GM18520 (cell line): ENCODE data around the gene NEDD9.

Experiments used
- ATAC-seq: cut with Tn5 transposase; IDR thresholded peaks from one replicate; pipeline ENCODE4 v1.9.1; 2021; ENCODE audit not compliant: unreplicated experiment

Gene NEDD9

DNA sequence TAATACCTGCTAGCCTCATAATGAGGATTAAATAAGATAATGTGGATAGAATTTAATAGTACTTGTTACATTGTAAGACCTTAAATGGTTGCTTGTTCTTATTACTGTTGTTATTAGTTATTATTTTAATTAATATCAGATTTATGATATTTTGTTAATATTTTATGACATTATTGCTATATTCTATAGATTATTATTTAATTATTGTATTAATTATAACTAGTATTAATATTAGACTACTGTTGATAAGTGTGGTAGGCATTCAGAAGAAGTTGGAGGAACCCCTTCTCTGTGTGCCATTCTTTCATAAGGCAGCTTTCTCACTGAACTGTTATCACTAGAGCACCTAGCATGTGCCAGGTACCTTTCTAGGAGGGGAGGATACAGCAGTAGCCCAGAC lies 2.6 kb upstream of the NEDD9 start:
- no peak for ATAC-seq

DNA sequence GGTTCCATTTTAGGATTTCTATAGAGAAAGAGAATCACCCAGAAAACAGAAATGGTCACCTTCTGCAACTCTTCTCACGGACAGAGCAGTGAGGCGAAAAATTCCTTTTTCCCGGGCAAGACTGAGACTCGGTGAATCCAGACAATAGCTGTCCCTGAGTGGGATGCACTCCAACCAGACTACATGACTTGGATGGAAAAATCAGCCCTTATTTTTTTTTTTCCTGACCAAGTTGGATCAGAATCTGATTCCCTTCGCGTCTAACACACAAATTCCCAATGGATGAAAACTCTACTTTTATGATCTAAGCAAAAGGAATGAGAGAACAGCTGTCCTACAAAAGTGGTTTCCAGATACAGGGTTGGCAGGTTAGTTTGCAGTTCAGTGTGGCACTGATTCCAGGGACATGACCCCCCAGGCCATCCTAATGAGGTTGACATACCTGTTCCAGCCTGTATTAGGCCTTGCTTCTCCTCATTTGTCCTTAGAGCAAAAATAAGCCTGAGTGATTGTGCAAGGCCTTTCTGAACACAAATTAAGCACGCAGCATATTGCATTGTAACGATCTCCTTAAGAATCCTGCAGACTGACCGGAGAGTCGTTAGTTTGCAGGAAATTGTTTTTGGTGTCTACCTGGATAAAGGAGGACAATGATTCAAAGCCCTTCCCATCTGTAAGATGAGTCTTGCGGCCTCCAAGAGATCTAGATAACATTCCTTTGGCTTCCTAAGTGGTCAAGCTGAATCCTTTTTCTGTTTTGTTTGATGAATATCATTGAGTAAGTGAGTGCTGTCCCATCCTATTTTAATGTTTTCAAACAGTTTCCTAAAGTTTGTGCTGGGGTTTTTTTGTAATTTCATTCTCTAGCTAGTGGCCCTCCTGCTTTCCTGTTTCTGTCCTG lies 1.5 kb upstream of the NEDD9 start:
- ATAC-seq: no peak

DNA sequence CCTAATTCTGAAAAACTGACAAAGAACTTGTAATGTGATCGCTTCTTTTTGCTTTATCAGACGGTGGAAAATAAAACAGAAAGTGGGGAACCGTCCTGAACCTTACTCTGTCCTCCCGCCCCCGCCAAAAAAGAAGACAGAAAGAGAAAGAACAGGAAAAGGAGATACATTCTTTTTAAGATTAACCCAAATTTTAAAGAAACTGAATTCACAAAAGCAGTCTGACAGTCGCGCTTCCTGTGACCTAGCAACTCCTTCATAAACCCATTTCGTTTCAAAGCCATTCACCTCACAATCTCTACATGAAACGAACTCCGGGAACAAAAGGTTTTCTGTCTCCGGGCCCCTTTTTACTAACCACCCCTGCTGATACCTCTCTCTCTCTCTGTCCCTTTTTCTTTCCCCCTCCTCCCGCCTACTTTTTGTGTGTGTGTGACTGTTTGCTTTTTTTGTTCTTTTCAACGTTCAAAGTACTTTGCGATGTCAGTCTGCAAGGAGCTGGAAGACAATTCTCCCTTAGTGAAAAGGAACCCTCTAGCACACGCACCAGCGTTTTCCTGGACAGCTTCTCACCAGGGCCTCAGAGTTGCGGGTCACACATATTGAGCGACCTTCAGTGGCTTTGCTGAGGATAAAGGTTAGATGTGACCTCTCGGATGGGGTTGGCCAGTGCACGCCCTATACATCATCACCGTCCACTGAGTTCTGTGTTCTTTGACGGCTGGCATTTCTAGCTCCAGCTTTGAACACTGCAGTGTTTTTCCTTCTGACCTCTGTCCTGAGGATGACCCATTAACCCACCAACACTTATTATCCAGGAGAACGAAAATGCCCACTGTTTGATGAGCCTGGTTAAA lies 530 bp upstream of the NEDD9 start:
- ATAC-seq: no peak

DNA sequence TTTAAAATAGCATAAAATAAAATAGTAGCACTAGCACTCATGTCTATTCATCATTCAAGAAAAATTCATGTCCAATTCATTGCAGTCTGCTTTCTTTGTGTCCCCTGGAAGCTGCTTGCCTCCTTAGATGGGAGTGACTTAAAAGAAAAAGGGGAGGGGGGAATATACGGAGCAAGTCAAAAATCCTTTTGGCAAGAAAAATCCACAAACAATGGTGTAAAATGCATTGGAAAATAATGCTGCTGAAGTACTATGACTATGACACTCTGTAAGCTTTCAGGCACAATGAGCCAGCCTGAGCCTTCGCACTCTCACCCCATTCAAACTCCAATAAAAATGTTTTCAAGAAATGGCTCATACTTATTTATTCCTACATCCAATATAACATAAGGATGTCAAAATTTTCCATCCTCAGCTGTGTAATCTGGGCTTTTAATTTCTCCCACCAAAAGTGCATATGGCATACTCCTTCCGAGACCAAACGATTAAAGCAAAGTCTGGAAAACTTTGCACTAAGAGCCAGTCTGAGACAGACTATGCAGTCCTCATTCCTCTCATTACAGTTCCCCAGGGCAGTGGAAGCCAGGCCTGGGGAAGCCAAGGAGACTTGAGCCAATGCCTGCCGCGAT lies 790 bp downstream of the NEDD9 start:
- ATAC-seq: no peak

DNA sequence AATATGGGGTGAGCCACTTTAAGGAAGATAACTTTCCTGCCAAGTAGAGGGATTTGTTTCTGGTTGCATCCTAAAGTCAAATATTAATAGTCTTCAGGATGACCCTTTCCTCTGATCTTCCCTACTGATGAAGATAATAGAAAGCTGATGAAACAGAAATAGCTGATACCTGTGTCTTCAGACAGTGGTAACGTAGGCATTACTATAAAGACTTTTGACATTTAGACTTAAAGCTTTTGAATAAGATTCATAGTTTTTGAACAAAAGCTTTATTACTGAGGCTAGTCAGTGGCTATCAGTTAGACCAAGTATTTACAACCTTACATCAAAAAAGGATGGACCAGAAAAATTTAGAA lies 1.4 kb downstream of the NEDD9 start:
- no peak for ATAC-seq

DNA sequence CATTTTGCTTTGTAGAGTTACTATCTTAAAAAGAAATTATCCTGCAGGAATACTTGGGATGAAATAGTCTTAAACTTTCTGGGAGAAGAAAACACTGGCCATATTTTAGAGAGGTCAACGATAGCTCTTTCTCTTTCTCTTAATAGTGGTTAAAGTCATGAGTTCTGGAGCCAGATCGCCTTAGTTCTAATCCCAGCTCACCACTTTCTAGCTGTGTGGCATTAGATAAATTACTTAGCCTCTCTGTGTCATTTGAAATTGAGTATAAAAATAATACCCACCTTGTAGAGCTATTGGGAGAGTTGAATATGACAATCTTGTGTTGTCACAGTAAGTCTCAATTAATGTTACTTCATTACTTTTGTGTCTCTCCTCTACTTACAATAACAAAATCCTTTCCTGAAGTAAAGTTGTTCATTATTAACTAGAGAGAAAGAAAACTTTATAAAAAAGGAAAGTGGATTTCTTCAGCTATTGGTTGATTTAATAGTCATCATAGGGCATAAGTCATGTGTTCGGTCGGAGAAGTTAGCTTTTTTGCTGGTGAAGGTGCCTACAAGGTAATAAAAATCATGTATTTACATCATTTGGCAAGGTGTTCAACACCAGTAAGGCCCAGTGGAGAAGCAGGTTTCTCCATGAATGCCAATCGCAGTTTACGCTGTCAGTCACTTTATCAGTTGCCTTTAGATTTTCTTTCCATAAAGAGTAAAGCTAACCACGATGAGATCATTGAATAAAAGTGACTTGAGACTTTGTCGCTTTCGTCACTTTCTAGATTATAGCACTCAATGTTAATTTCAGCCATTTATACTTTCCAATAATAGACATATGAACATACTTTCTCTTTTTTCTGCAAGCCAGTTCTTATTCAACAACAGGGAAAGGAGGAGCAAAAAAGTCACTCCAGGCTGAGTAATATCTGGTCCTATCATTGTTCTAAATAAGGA lies 2.0 kb downstream of the NEDD9 start:
- no peak for ATAC-seq

DNA sequence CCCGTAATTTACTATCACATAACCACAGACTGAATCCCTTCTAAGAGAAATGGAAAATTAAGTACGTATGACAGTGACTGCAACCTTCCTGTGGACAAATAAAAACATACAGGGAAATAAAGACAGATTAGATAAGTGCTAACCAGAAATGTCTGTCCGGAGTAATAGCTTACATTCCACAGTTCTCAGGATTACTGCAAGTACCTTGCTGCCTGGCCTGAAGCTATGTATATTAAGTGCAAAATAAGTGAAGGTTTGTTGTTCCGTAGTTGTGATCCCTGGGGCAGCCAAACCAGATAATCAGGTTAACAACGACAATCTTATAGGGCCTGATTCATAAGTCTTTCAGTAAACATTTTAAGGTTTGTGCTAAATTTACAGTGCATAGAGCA lies 2.8 kb downstream of the NEDD9 start:
- no peak for ATAC-seq

DNA sequence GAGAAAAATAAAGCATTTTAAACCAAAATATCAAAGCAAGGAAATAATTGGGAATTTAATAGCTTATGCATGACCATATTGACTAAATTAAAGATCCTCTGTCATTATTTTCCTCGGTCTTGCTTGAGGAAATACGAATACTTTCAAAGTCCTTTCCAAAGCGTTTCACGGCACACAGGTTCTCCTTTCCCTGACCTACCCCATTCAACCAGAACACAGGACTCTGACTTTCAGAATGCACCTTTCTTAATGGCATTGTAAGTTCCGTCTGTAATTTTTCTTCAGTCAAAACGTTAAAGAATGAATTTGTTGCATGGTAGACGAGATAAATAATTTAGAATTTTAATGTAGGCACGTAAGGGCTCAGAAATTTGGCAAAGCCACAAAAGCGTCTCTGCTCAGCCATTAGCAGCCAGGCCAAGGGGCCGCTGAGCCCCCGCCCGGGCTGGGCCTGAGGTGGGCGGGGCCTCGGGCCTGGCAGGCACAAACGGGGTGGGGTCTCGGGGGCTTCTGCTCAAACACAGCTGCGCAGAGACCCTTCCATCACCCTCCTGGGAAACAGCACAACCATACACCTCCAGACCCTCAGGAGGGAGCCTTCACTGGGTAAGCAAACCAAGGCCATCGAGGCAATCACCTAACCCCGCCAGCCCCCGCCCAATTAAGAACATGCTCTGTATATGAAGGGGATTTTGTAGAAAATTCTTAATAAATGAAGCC lies 3.4 kb downstream of the NEDD9 start:
- no peak for ATAC-seq

DNA sequence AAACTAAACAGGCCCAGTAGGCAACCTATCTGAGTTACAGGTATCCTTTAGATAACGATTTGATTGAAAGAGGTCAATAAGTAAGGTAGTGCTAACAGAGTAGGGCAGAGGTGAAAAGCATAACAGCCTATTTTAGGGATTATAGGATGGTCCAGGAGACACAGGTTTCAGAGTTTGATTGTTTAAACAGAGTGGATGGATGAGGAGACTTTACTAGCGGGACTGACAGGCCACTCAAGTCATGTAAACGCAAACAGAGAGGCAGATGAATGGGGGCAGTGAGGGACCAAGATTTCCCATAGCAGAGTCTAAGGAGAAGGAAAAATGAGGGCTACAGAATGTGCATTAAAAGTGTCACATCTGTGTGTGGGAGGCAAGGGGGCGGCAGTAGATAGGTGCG lies 4.8 kb downstream of the NEDD9 start:
- ATAC-seq: no peak

DNA sequence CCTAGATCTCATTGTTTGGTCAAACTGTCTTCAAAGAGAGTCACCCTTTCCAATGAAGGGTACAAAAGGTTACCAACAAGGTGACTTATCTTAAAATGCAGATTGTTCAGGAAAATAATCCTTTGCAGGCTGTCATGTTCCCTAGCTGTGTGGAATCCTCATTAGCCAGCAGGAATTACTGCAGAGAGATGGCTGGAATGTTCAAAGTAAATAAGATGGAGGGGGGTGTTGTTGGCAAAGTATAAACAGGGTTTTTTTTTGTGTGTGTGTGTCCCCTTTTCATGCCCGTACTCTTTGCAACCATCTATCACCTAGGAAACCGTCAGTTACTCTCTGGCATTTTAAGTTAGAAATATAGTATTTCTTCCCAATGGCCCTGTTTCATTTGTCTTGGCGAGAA lies 6.5 kb downstream of the NEDD9 start:
- ATAC-seq: no peak

DNA sequence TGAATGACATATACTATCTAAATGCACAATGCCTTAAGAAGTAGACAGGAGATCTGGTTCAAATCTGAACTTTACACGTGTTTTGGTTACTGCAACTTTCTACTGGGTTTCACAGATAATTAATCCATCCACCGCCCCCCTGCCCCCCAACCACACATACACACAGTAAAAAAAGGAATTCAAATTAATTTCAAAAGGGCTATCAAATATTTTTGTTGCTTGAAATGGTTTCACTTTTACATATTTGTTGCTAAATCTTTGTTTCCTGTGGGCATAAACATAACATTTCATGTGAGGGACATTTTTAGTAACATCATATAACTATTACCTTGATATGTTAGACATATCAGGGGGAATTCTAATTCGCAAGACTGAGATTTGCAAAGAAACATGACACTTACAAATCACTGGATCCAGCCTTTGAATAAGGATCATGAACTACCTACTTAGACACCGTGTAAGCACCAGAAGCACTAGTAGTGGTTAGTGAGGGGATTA lies 7.5 kb downstream of the NEDD9 start:
- ATAC-seq: no peak

DNA sequence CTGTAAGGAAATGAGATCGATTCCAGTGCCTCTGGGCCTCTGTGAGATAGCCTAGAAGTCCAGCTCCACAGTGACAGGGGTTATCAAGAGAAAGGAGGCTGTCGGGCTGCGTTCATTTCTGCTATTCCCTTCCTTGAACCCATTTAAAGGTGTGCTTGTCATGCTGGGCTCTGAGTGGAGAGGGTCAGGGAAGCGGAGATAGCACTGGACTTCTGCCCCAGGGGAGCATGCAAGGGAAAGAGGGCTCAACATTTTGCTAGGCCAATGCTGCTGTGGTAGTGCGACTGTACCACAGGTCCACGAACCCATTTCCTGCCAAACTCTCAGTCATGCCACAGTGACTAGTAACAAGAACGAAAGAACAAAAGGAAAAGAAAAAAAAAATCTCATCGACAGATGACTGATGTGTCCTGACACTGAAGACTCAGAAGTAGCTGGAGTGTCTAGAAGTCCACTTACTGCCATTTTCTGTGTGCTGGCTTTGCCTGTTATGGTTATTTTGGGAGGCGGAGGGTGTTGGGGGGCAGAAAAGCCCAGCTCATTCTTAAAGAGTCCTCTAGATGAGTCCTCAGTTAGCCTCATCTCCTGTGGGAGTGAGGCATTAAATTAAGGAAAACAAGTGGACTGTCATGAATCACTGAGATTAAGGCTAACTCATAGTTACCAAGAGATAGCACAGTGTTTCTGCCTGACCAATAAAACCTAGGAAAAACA lies 8.1 kb downstream of the NEDD9 start:
- ATAC-seq: peak; percentile 80

DNA sequence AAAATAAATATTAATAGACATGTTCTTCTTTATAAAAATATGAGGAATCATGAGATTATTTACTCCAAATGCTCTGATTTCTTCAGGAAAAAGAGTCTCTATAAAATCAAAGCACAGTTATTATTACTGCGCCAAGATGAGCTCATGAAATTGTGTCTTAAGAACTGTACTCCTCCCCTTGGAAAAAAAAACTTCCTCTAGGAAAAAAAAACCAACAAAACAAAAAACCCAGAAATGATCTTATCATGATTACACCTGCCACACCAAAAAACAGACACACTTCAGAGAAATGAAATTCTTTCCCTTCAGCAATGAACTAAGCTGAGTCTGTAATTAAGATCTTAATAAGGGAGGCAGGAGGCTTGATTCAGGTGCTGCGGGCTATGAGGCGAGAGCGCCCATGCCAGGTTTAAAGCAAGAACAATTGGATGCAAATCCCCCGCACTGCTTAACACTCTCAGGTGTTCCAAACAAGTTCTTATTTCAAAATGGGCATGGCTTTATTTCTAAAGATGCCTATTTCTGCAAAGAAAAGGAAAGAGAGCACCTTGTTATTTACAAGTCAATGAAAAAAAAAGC lies 9.1 kb downstream of the NEDD9 start:
- no peak for ATAC-seq

DNA sequence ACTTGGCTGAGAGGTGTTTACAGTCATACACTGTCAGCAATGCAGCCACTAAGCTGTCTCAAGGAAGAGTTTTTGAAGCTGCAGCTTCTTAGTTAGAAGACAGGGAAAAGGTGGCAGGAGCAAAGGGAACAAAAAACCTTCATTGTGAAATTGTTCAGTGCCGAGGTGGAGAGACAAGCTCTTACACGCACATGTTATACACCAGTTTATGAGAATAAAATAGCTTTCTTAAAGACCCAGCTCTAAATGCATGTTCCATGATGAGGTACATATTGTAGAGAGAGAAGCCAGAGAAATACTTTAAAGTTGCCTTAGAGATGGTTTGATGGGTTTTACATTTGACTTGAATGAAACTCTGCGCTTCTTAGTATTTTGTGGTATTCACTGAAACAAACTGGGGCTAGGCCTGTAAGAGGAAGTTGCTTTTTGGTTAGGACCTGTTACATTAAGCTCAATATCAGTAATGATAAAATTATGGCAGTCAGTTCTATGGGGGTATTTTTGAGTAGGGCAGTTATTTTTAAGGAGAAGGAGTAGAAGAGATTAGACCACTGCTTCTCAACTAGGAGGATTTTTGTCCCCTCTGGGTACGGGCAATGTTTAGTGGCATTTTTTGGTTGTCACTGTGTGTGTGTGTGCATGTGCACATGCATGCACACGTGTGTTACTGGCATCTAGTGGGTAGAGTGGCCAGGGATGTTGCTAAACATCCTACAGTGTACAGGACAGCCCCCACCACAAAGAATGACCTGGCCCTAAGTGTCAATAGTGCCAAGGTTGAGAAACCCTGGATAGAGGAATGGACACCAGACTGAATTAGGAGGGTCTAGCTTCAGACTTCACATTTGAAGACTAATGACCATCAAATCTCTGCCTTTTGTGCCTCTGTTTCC lies 9.8 kb downstream of the NEDD9 start:
- ATAC-seq: no peak

DNA sequence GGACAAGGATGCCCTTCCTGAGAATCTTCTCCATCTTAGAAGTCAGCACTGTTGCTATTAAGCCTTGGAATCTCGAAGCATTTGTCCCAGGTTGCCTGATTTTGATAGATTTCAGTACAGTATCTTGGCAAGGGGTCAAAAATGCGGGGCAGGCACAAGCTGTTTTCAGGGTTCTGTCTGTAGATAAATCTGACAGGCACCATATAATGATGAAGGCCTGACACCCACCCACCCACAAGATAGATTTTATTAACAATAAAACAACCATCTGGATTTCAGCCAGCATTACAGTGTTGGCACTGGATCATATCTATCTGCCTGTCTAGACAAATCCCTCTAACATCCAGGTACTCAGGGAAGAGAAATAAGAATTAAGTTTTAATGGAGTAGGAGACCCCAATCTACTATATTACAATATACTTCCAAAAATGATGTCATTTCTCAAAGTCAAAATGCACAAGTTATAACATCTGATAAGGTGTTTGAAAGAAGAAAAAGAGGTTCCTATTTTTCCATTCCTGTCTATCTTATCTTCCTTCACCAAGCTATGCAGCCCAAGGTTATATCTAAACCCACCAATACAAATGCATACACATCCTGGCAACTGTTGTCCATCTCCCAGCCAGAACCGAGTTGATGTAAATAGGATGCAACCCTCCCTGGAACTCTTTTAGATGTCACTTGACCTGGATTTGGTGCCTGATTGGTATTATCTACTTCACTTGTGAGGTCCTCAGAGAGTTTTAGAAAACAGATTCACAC lies 10.7 kb downstream of the NEDD9 start:
- ATAC-seq: no peak

DNA sequence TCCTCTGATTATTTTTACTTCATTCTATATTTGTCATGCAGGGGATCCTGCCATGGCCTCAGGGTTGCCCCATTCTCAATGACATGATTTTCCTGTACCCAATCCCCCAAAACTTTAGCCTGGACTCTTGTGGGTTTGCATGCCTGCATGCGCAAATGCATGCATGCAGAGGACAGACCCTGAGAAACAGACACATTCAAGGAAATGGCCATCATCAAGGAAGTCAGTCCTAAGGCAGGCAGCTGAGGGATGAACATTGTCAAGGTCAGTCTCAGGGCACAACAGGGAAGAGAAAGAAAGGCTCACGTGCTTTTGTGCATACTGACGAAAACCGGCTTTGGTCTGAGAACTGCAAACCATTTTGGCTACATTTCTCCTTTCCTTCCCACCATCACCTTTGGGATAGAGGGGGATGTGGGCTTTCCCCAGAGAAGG lies 13.1 kb downstream of the NEDD9 start:
- ATAC-seq: no peak
